ENCODE data around the gene TLNRD1. TPM values are rescaled to one million over a fixed set of nuclear protein-coding genes. Genes with fewer than 3 reads are reported as not detected.

Gene TLNRD1
- total RNA-seq, 1 experiment from 2014 or later, result 22.5 TPM

DNA sequence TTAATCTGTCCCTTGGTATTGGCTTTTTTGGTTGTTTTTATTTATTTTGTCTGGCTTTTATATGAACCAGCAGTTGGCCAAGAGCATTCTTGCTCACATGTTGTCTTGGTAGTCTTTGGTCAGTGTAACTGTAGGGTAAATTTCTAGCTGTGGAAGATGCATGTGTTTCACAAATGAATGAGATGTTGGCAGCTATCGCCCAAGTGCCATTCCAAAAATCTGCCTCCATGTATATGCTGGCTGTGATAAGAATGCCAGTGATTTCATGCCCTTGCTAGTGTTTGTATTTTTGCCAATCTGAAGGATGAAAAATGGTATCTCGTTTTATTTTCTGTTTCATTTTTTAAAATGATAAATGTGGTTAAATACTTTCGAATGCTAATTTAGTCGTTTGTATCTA is 50.1 kb downstream of the TLNRD1 start:
- ChIA-PET POLR2A (no interaction called here), CTCF (no interaction called here), RAD21 (ENCODE audit: low non-redundant PET in 1 of 2, low total read pairs in 2 of 2, uncharacterized antibody in 2 of 2, unreplicated experiment in 2 of 2) (no interaction called here)
- BruUV-seq (replicated peaks), result no TSS peak
- Histone ChIP-seq H3K27me3 (ENCODE audit: insufficient read depth, low read length) (no peaks in the 10 kb centered on the region), H4K20me1 (ENCODE audit: insufficient read depth) (no peaks in the 10 kb centered on the region), H3K27ac (ENCODE audit: low read depth, low read length) (no peak overlapping the region), H3K4me1 (ENCODE audit: control insufficient read depth in 1 of 2, insufficient read depth in 2 of 2, low read length in 2 of 2) (no peaks in the 10 kb centered on the region), H3K4me2 (ENCODE audit: low read length) (no peak overlapping the region), H3K36me3 (ENCODE audit: control insufficient read depth in 1 of 2, insufficient read depth in 2 of 2, low read length in 2 of 2) (no peaks in the 10 kb centered on the region), H3K9me2 (ENCODE audit: insufficient read depth) (no peaks in the 10 kb centered on the region), H3K4me3 (replicated peaks in 1 of 2; ENCODE audit: low read depth in 1 of 2, low read length in 2 of 2) (no peak overlapping the region), H3K9me3 (ENCODE audit: control insufficient read depth in 1 of 2, insufficient read depth in 1 of 2, low read depth in 1 of 2, low read length in 2 of 2) (no peaks in the 10 kb centered on the region), H3K9ac (ENCODE audit: low read length) (no peak overlapping the region), H3K79me2 (ENCODE audit: insufficient read depth, low read length) (no peaks in the 10 kb centered on the region), H2AFZ (ENCODE audit: low read depth, low read length, poor library complexity, severe bottlenecking) (no peak overlapping the region)
- ATAC-seq, result no peak
- intact Hi-C loops (cut with micrococcal nuclease), result no loop called here
- TF ChIP-seq, protein P1, sequence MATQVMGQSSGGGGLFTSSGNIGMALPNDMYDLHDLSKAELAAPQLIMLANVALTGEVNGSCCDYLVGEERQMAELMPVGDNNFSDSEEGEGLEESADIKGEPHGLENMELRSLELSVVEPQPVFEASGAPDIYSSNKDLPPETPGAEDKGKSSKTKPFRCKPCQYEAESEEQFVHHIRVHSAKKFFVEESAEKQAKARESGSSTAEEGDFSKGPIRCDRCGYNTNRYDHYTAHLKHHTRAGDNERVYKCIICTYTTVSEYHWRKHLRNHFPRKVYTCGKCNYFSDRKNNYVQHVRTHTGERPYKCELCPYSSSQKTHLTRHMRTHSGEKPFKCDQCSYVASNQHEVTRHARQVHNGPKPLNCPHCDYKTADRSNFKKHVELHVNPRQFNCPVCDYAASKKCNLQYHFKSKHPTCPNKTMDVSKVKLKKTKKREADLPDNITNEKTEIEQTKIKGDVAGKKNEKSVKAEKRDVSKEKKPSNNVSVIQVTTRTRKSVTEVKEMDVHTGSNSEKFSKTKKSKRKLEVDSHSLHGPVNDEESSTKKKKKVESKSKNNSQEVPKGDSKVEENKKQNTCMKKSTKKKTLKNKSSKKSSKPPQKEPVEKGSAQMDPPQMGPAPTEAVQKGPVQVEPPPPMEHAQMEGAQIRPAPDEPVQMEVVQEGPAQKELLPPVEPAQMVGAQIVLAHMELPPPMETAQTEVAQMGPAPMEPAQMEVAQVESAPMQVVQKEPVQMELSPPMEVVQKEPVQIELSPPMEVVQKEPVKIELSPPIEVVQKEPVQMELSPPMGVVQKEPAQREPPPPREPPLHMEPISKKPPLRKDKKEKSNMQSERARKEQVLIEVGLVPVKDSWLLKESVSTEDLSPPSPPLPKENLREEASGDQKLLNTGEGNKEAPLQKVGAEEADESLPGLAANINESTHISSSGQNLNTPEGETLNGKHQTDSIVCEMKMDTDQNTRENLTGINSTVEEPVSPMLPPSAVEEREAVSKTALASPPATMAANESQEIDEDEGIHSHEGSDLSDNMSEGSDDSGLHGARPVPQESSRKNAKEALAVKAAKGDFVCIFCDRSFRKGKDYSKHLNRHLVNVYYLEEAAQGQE (IDR thresholded peaks at IDR 0.05; ENCODE audit: low read depth), result no peak
- no peak for TF ChIP-seq POLR2AphosphoS5 (IDR thresholded peaks at IDR 0.05; ENCODE audit: low read depth, low read length)
- no peak for TF ChIP-seq ZNF274 (IDR thresholded peaks at IDR 0.05; ENCODE audit: low read depth, low read length)
- no peak for TF ChIP-seq EZH2 (IDR thresholded peaks at IDR 0.05)
- TF ChIP-seq FOSL1 (IDR thresholded peaks at IDR 0.05; ENCODE audit: low read depth), result no peak
- TF ChIP-seq POLR2A (IDR thresholded peaks at IDR 0.05; ENCODE audit: borderline replicate concordance, extremely low read depth, insufficient read depth, insufficient read length), result no peak
- TF ChIP-seq, protein P2, sequence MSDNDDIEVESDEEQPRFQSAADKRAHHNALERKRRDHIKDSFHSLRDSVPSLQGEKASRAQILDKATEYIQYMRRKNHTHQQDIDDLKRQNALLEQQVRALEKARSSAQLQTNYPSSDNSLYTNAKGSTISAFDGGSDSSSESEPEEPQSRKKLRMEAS (IDR thresholded peaks at IDR 0.05), result no peak
- no peak for TF ChIP-seq RAD21 (IDR thresholded peaks at IDR 0.05; ENCODE audit: low read depth)
- no peak for TF ChIP-seq SIN3A (IDR thresholded peaks at IDR 0.05; ENCODE audit: low read depth)
- TF ChIP-seq, protein P3, sequence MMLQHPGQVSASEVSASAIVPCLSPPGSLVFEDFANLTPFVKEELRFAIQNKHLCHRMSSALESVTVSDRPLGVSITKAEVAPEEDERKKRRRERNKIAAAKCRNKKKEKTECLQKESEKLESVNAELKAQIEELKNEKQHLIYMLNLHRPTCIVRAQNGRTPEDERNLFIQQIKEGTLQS (IDR thresholded peaks at IDR 0.05), result no peak
- TF ChIP-seq SP1 (IDR thresholded peaks at IDR 0.05; ENCODE audit: low read depth), result no peak
- no peak for TF ChIP-seq JUND (IDR thresholded peaks at IDR 0.05)
- no peak for TF ChIP-seq EGR1 (IDR thresholded peaks at IDR 0.05; ENCODE audit: low read depth)
- TF ChIP-seq CEBPB (IDR thresholded peaks at IDR 0.05; ENCODE audit: low read depth), result no peak
- no peak for TF ChIP-seq CBX3 (IDR thresholded peaks at IDR 0.05; ENCODE audit: low read depth)
- no peak for TF ChIP-seq YY1 (IDR thresholded peaks at IDR 0.05; ENCODE audit: extremely low read depth, insufficient replicate concordance, low read depth, low read length)
- no peak for TF ChIP-seq EZH2phosphoT487 (IDR thresholded peaks at IDR 0.05; ENCODE audit: borderline replicate concordance)
- TF ChIP-seq, protein P4, sequence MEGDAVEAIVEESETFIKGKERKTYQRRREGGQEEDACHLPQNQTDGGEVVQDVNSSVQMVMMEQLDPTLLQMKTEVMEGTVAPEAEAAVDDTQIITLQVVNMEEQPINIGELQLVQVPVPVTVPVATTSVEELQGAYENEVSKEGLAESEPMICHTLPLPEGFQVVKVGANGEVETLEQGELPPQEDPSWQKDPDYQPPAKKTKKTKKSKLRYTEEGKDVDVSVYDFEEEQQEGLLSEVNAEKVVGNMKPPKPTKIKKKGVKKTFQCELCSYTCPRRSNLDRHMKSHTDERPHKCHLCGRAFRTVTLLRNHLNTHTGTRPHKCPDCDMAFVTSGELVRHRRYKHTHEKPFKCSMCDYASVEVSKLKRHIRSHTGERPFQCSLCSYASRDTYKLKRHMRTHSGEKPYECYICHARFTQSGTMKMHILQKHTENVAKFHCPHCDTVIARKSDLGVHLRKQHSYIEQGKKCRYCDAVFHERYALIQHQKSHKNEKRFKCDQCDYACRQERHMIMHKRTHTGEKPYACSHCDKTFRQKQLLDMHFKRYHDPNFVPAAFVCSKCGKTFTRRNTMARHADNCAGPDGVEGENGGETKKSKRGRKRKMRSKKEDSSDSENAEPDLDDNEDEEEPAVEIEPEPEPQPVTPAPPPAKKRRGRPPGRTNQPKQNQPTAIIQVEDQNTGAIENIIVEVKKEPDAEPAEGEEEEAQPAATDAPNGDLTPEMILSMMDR (IDR thresholded peaks at IDR 0.05 in 2 of 3, conservative IDR thresholded peaks at IDR 0.05 in 1 of 3; ENCODE audit: borderline replicate concordance in 1 of 3, insufficient read depth in 1 of 3, low read depth in 2 of 3, low read length in 2 of 3), result no peak
- TF ChIP-seq ELF1 (IDR thresholded peaks at IDR 0.05; ENCODE audit: borderline replicate concordance, low read depth), result no peak
- no peak for DNase-seq (ENCODE audit: low read depth, low spot score)

Measured in HCT116 (cell line).